H1 (cell line): ENCODE results near the gene RASD1. TPM values are rescaled to one million over a fixed set of nuclear protein-coding genes. Genes with fewer than 3 reads are reported as not detected.

Experiments used
- MAFK ChIP-seq: IDR thresholded peaks from 2 replicates; pipeline ENCODE4 v1.6.1; 2012; ENCODE audit warnings: low read depth, mild to moderate bottlenecking, improper control_type of control experiment, low read length
- POLR2AphosphoS5 ChIP-seq: IDR thresholded peaks from 2 replicates; pipeline ENCODE4 v1.6.1; 2011; ENCODE audit warnings: low read depth, low read length
- SP2 ChIP-seq: IDR thresholded peaks from 2 replicates; pipeline ENCODE4 v1.6.1; 2012; ENCODE audit warnings: mild to moderate bottlenecking, low read length, inconsistent platforms
- SUZ12 ChIP-seq: fragments of 200-600 bp; sonication (generic); IDR thresholded peaks from 2 replicates; pipeline ENCODE4 v1.6.1; 2012; ENCODE audit warnings: mild to moderate bottlenecking, inconsistent platforms, low read length, moderate library complexity, mixed read lengths
- polyA plus RNA-seq, 7 experiments: library from polyadenylated mRNA; depleted of rRNA in 3 of 7; stranded (reverse) in 5 of 7; unstranded in 2 of 7; fragments of >200 nt in 5 of 7; fragments of 200-250 nt in 2 of 7; gene quantifications; 1 replicate in 5 of 7; 2 replicates in 1 of 7; 4 replicates in 1 of 7; pipeline versions ENCODE4 v1.2.1 to v1.2.3, GENCODE V29; 2011 to 2013; ENCODE audit warnings: missing spikeins in 2 of 7, mixed read lengths in 2 of 7
- total RNA-seq: library from RNA; stranded (reverse); fragmentation: NEBNext Ultra II Directional; extraction: Animal tissue kit (Norgen Biotek cat#: 25700); gene quantifications from 2 replicates; pipeline ENCODE4 v1.2.1, GENCODE V29; 2021
- TF ChIP-seq, protein P1 (sequence below): fragments of 300-600 bp; sonication (generic); IDR thresholded peaks from 2 replicates; pipeline ENCODE4 v1.7.1; 2012; ENCODE audit warnings: low read length, moderate library complexity, mild to moderate bottlenecking, inconsistent platforms; ENCODE audit not compliant: insufficient replicate concordance
- TF ChIP-seq, protein P2 (sequence below): IDR thresholded peaks from 2 replicates; pipeline ENCODE4 v1.6.1; 2012; ENCODE audit warnings: inconsistent platforms

Gene RASD1
- total and polyA plus RNA-seq, 2 of the 8 experiments (the other 6 are each of a cell fraction or from before 2014, with no cell fraction given): 2.3 to 2.6 TPM

DNA sequence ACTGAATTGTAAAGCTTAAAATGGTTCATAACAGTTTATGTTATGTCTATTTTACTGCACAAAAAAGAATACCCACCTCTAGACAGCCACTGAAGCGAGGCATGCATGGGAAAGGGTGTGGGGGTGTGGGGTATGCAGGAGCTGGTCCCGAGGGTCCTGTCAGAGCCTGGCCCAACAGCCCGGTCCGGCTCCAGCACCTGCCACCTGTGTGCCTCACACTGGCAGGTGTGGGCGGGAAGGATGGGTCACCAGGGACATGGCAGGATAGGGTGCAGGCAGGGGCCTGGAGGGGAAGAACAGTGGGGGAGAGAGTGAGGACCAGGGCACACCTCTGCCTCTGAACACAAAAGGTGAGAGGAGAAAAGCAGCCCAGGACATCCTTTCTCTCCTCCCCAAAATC, 22.8 kb upstream of the RASD1 start (continued):
- TF ChIP-seq, protein P1, sequence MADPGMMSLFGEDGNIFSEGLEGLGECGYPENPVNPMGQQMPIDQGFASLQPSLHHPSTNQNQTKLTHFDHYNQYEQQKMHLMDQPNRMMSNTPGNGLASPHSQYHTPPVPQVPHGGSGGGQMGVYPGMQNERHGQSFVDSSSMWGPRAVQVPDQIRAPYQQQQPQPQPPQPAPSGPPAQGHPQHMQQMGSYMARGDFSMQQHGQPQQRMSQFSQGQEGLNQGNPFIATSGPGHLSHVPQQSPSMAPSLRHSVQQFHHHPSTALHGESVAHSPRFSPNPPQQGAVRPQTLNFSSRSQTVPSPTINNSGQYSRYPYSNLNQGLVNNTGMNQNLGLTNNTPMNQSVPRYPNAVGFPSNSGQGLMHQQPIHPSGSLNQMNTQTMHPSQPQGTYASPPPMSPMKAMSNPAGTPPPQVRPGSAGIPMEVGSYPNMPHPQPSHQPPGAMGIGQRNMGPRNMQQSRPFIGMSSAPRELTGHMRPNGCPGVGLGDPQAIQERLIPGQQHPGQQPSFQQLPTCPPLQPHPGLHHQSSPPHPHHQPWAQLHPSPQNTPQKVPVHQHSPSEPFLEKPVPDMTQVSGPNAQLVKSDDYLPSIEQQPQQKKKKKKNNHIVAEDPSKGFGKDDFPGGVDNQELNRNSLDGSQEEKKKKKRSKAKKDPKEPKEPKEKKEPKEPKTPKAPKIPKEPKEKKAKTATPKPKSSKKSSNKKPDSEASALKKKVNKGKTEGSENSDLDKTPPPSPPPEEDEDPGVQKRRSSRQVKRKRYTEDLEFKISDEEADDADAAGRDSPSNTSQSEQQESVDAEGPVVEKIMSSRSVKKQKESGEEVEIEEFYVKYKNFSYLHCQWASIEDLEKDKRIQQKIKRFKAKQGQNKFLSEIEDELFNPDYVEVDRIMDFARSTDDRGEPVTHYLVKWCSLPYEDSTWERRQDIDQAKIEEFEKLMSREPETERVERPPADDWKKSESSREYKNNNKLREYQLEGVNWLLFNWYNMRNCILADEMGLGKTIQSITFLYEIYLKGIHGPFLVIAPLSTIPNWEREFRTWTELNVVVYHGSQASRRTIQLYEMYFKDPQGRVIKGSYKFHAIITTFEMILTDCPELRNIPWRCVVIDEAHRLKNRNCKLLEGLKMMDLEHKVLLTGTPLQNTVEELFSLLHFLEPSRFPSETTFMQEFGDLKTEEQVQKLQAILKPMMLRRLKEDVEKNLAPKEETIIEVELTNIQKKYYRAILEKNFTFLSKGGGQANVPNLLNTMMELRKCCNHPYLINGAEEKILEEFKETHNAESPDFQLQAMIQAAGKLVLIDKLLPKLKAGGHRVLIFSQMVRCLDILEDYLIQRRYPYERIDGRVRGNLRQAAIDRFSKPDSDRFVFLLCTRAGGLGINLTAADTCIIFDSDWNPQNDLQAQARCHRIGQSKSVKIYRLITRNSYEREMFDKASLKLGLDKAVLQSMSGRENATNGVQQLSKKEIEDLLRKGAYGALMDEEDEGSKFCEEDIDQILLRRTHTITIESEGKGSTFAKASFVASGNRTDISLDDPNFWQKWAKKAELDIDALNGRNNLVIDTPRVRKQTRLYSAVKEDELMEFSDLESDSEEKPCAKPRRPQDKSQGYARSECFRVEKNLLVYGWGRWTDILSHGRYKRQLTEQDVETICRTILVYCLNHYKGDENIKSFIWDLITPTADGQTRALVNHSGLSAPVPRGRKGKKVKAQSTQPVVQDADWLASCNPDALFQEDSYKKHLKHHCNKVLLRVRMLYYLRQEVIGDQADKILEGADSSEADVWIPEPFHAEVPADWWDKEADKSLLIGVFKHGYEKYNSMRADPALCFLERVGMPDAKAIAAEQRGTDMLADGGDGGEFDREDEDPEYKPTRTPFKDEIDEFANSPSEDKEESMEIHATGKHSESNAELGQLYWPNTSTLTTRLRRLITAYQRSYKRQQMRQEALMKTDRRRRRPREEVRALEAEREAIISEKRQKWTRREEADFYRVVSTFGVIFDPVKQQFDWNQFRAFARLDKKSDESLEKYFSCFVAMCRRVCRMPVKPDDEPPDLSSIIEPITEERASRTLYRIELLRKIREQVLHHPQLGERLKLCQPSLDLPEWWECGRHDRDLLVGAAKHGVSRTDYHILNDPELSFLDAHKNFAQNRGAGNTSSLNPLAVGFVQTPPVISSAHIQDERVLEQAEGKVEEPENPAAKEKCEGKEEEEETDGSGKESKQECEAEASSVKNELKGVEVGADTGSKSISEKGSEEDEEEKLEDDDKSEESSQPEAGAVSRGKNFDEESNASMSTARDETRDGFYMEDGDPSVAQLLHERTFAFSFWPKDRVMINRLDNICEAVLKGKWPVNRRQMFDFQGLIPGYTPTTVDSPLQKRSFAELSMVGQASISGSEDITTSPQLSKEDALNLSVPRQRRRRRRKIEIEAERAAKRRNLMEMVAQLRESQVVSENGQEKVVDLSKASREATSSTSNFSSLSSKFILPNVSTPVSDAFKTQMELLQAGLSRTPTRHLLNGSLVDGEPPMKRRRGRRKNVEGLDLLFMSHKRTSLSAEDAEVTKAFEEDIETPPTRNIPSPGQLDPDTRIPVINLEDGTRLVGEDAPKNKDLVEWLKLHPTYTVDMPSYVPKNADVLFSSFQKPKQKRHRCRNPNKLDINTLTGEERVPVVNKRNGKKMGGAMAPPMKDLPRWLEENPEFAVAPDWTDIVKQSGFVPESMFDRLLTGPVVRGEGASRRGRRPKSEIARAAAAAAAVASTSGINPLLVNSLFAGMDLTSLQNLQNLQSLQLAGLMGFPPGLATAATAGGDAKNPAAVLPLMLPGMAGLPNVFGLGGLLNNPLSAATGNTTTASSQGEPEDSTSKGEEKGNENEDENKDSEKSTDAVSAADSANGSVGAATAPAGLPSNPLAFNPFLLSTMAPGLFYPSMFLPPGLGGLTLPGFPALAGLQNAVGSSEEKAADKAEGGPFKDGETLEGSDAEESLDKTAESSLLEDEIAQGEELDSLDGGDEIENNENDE: no peak
- no peak for TF ChIP-seq MAFK
- TF ChIP-seq SUZ12: no peak
- TF ChIP-seq, protein P2, sequence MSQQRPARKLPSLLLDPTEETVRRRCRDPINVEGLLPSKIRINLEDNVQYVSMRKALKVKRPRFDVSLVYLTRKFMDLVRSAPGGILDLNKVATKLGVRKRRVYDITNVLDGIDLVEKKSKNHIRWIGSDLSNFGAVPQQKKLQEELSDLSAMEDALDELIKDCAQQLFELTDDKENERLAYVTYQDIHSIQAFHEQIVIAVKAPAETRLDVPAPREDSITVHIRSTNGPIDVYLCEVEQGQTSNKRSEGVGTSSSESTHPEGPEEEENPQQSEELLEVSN: no peak
- TF ChIP-seq POLR2AphosphoS5: no peak
- TF ChIP-seq SP2: no peak
- TF ChIP-seq, all 59 proteins: peak for 0
